Neural cell (in vitro differentiated cells): Measurements from ENCODE around the gene ATP6V0A4.

Source experiments
- CTCF ChIP-seq: fragments of 450-650 bp; IDR thresholded peaks from 2 replicates; pipeline ENCODE4 v1.5.1; 2014; ENCODE audit warnings: antibody characterized with exemption, mild to moderate bottlenecking, moderate library complexity; ENCODE audit not compliant: poor library complexity, severe bottlenecking
- EP300 ChIP-seq: fragments of 450-650 bp; conservative IDR thresholded peaks from 2 replicates; pipeline ENCODE4 v1.6.1; 2014; ENCODE audit warnings: antibody characterized with exemption, mild to moderate bottlenecking, moderate library complexity; ENCODE audit not compliant: poor library complexity, severe bottlenecking
- EZH2 ChIP-seq: fragments of 200-600, 300-800 bp; shearing (Covaris generic), sonication (generic); IDR thresholded peaks from 2 replicates; pipeline ENCODE4 v1.6.1; 2014; ENCODE audit warnings: antibody characterized with exemption, low read length, borderline replicate concordance, mild to moderate bottlenecking; ENCODE audit not compliant: insufficient read depth, poor library complexity, severe bottlenecking
- MXI1 ChIP-seq: fragments of 450-650 bp; conservative IDR thresholded peaks from 2 replicates; pipeline ENCODE4 v1.6.1; 2014; ENCODE audit warnings: antibody characterized with exemption, mild to moderate bottlenecking; ENCODE audit not compliant: poor library complexity, severe bottlenecking
- POLR2AphosphoS5 ChIP-seq: IDR thresholded peaks from 2 replicates; pipeline ENCODE4 v1.6.1; 2012
- REST ChIP-seq: IDR thresholded peaks from 2 replicates; pipeline ENCODE4 v1.6.1; 2012; ENCODE audit warnings: borderline replicate concordance
- SMC3 ChIP-seq: fragments of 450-650 bp; conservative IDR thresholded peaks from 2 replicates; pipeline ENCODE4 v1.6.1; 2014; ENCODE audit warnings: antibody characterized with exemption, mild to moderate bottlenecking, moderate library complexity; ENCODE audit not compliant: poor library complexity
- TAF1 ChIP-seq: IDR thresholded peaks from 2 replicates; pipeline ENCODE4 v1.6.1; 2012; ENCODE audit warnings: low read depth

GRCh38 chr7:138666385-138666784 lies 131.6 kb downstream of the ATP6V0A4 start:
- no peak for TF ChIP-seq CTCF
- no peak for TF ChIP-seq POLR2AphosphoS5
- no peak for TF ChIP-seq SMC3
- no peak for TF ChIP-seq EP300
- TF ChIP-seq EZH2: no peak
- TF ChIP-seq TAF1: no peak
- TF ChIP-seq MXI1: no peak
- no peak for TF ChIP-seq REST
